GM19351 (cell line): Measurements from ENCODE around the gene EIF3C.
"Not testable (repeated sequence)": the region's sequence is repeated elsewhere in the genome, so short reads cannot be mapped to it uniquely, and the experiment has no call there.

Experiments
- ATAC-seq: cut with Tn5 transposase; IDR thresholded peaks from one replicate; pipeline ENCODE4 v1.9.1; 2021; ENCODE audit warnings: mild to moderate bottlenecking, moderate library complexity; ENCODE audit not compliant: unreplicated experiment

The EIF3C gene

DNA sequence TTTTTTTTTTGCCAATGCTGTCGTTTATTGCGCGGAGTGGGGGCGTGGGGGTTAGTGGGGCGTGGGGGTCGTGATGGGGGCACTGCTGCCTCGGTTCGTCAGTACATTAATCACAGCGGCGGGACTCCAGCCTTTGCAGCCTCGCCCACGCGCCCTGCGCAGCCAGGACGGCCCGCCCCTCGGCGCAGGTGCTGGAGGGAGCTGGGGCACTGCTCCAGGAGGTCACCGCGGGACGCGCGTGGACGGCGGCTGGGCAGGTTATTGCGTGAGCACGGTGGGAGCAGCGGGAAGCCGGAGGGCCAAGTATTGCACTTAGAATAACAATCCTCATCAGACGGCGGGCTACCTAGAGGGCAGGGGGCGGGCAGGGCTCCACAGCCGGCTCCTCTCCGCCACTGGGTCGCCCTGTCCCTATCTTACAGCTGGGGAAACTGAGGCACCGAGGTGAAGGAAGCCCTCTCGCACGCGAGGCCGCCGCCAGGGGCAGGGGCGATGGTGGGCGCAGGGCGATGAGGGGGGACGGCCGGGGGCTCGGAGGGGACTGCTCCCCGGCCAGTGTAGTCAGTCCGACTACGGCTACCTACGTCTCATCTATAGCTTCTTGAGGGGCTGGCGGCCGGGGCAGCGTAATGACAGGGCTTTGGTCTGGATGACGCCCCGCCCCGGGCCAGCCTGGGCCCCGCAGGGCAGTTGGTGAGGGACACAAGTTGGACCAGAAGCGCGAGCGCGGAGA lies 35.5 kb downstream of the EIF3C start:
- not testable (repeated sequence) for ATAC-seq

- ATAC-seq: peak; percentile 93
Observed at GRCh38 chr16:28749997-28750465, 38.8 kb downstream of the EIF3C start.

- ATAC-seq: peak; percentile 35
Observed at GRCh38 chr16:28750469-28751067, 39.3 kb downstream of the EIF3C start.

- not testable (repeated sequence) for ATAC-seq
Observed at GRCh38 chr16:28751487-28751886, 40.2 kb downstream of the EIF3C start, which contains the start of gene NPIPB9. Gene NPIPB9 (plus strand): TSS chr16:28751787.

GRCh38 chr16:28781697-28782096 lies 70.4 kb downstream of the EIF3C start:
- not testable (repeated sequence) for ATAC-seq

DNA sequence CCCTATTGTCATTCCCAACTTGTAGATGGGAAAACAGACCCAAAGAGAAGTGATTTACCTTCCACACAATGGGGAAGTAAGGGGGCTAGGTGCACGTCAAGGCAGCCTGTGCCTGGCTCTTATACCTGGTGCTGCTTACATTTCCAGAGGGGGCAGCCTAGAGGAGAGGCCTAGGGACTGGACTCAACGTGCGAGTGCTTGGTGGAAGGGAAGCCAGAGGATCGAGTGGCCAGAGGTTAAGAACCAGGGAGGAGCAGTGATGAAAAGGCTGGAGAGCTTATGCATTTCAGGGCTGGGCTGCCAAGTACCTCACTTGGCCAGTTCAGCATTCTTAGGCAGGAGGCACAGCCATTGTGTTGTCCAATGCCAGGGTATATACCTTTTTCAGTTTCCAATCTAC lies 71.1 kb downstream of the EIF3C start:
- not testable (repeated sequence) for ATAC-seq
